Immature natural killer cell (primary cell): ENCODE results near the gene ST7L. TPM values are rescaled to one million over a fixed set of nuclear protein-coding genes. Genes with fewer than 3 reads are reported as not detected.
"Not testable (repeated sequence)": the region's sequence is repeated elsewhere in the genome, so short reads cannot be mapped to it uniquely, and the experiment has no call there.

Experiments
- DNase-seq, 3 donors: peaks; one replicate each; pipeline ENCODE4 v3.0.0; 2022; ENCODE audit warnings: mixed read lengths in 1 of 3
- H3K27ac Mint-ChIP-seq, 6 donors: one replicate each; pipeline ENCODE4 v1.8.0; 2020; ENCODE audit warnings: mixed read lengths in 6 of 6, mild to moderate bottlenecking in 5 of 6, inconsistent platforms in 4 of 6, moderate library complexity in 3 of 6
- H3K27me3 Mint-ChIP-seq, 3 donors: one replicate each; pipeline ENCODE4 v1.8.0; 2020 to 2021; ENCODE audit warnings: low read depth in 3 of 3, mild to moderate bottlenecking in 3 of 3, mixed read lengths in 3 of 3, moderate library complexity in 3 of 3, inconsistent platforms in 1 of 3
- H3K36me3 Mint-ChIP-seq, 3 donors: one replicate each; pipeline ENCODE4 v1.8.0; 2020; ENCODE audit warnings: mixed read lengths in 3 of 3, inconsistent platforms in 2 of 3, mild to moderate bottlenecking in 2 of 3
- H3K4me1 Mint-ChIP-seq, 2 donors: one replicate each; pipeline ENCODE4 v1.8.0; 2020; ENCODE audit warnings: inconsistent platforms in 2 of 2, mild to moderate bottlenecking in 2 of 2, mixed read lengths in 2 of 2, moderate library complexity in 1 of 2
- H3K4me3 Mint-ChIP-seq, 5 donors: one replicate each; pipeline ENCODE4 v1.8.0; 2020; ENCODE audit warnings: mild to moderate bottlenecking in 5 of 5, mixed read lengths in 5 of 5, inconsistent platforms in 3 of 5, moderate library complexity in 3 of 5
- H3K9me3 Mint-ChIP-seq, 6 donors: one replicate each; pipeline ENCODE4 v1.8.0; 2020; ENCODE audit warnings: mild to moderate bottlenecking in 6 of 6, mixed read lengths in 6 of 6, inconsistent platforms in 4 of 6, moderate library complexity in 3 of 6
- polyA plus RNA-seq, 3 donors: library from polyadenylated mRNA; unstranded; fragments of 300-500 nt; fragmentation: Illumina TruSeq; gene quantifications; one replicate each; pipeline ENCODE4 v1.2.3, GENCODE V29; 2021

Gene ST7L
- polyA plus RNA-seq: 10 to 100 TPM in 2 of 3 donors, 1 to 10 TPM in 1; 8.4 to 15.2 (median 11.4) TPM

- peaks cover 10 to 33% (median 21%) of the 10 kb centered on the region in 3 donors for H3K27me3 Mint-ChIP-seq
- H3K9me3 Mint-ChIP-seq: no peaks in the 10 kb centered on the region
- peak within 1 kb of the TSS; percentile 99 to 100 (median 100) for H3K4me3 Mint-ChIP-seq
- peak; percentile 66 to 76 (median 76) for DNase-seq
- H3K36me3 Mint-ChIP-seq: no peaks in the 10 kb centered on the region
- peak within 1 kb of the TSS; percentile 100 for H3K27ac Mint-ChIP-seq
- peaks cover 45 to 62% of the 10 kb centered on the region in 2 donors for H3K4me1 Mint-ChIP-seq
Measured at GRCh38 chr1:112618721-112619517, at the start of gene ST7L. Gene ST7L, minus strand, starts transcription at chr1:112619141. Its CDS starts 28 bp downstream, at chr1:112619113.

GRCh38 chr1:112666946-112667345 is 48.0 kb upstream of the ST7L start:
- Mint-ChIP-seq H3K27me3 (peaks cover 0 to 2% (median 0%) of the 10 kb centered on the region in 3 donors), H3K27ac (peak overlapping the region; percentile 37 to 95 (median 76)), H3K9me3 (no peaks in the 10 kb centered on the region), H3K36me3 (peaks cover 13 to 41% (median 36%) of the 10 kb centered on the region in 3 donors), H3K4me1 (peaks cover 16 to 22% of the 10 kb centered on the region in 2 donors), H3K4me3 (no peak overlapping the region)
- no peak for DNase-seq

- H3K27ac Mint-ChIP-seq: peak overlapping the region in 4 of 6 donors; percentile 8 to 36 (median 18)
- no peak overlapping the region for H3K4me3 Mint-ChIP-seq
- peaks cover 20 to 42% (median 35%) of the 10 kb centered on the region in 3 donors for H3K36me3 Mint-ChIP-seq
- peaks cover 17 to 22% of the 10 kb centered on the region in 2 donors for H3K4me1 Mint-ChIP-seq
- H3K9me3 Mint-ChIP-seq: no peaks in the 10 kb centered on the region
- DNase-seq: no peak
- peaks cover 0 to 2% (median 2%) of the 10 kb centered on the region in 3 donors for H3K27me3 Mint-ChIP-seq
Measured at GRCh38 chr1:112665857-112666256, 46.9 kb upstream of the ST7L start.

- Mint-ChIP-seq H3K27me3 (peaks cover 0 to 2% (median 0%) of the 10 kb centered on the region in 3 donors), H3K4me1 (peaks cover 7 to 51% of the 10 kb centered on the region in 2 donors), H3K36me3 (peaks cover 19 to 33% (median 20%) of the 10 kb centered on the region in 3 donors), H3K9me3 (no peaks in the 10 kb centered on the region), H3K27ac (peak overlapping the region; percentile 1 to 19 (median 2)), H3K4me3 (no peak overlapping the region)
- DNase-seq: no peak
Measured at GRCh38 chr1:112651205-112651604, 32.3 kb upstream of the ST7L start.

- Mint-ChIP-seq H3K9me3 (no peaks in the 10 kb centered on the region), H3K27ac (peak overlapping the region in 2 of 6 donors; percentile 35 to 65), H3K27me3 (peaks cover 0 to 3% (median 0%) of the 10 kb centered on the region in 3 donors), H3K4me3 (no peak overlapping the region), H3K4me1 (peaks cover 38 to 81% of the 10 kb centered on the region in 2 donors), H3K36me3 (peaks cover 10 to 35% (median 13%) of the 10 kb centered on the region in 3 donors)
- no peak for DNase-seq
Measured at GRCh38 chr1:112646225-112646624, 27.3 kb upstream of the ST7L start.

GRCh38 chr1:112643080-112643479 is 24.1 kb upstream of the ST7L start:
- Mint-ChIP-seq H3K9me3 (no peaks in the 10 kb centered on the region), H3K27me3 (peaks cover 0 to 3% (median 0%) of the 10 kb centered on the region in 3 donors), H3K4me3 (no peak overlapping the region), H3K36me3 (peaks cover 0 to 13% (median 4%) of the 10 kb centered on the region in 3 donors), H3K27ac (peak overlapping the region in 5 of 6 donors; percentile 3 to 55 (median 36)), H3K4me1 (peaks cover 38 to 65% of the 10 kb centered on the region in 2 donors)
- DNase-seq: no peak

- peaks cover 51 to 69% of the 10 kb centered on the region in 2 donors for H3K4me1 Mint-ChIP-seq
- H3K4me3 Mint-ChIP-seq, H3K27me3 Mint-ChIP-seq: not testable (repeated sequence)
Measured at GRCh38 chr1:112640437-112640836, 21.5 kb upstream of the ST7L start.

GRCh38 chr1:112638110-112638428 is 19.1 kb upstream of the ST7L start:
- DNase-seq: no peak
- H3K4me3 Mint-ChIP-seq: peak overlapping the region in 1 of 5 donors; percentile 27
- H3K36me3 Mint-ChIP-seq: no peaks in the 10 kb centered on the region
- H3K27me3 Mint-ChIP-seq: no peaks in the 10 kb centered on the region
- peak overlapping the region; percentile 34 to 82 (median 58) for H3K27ac Mint-ChIP-seq
- no peaks in the 10 kb centered on the region for H3K9me3 Mint-ChIP-seq
- peaks cover 56 to 73% of the 10 kb centered on the region in 2 donors for H3K4me1 Mint-ChIP-seq

More at GRCh38 chr1:112640437-112640836, 21.5 kb upstream of the ST7L start:
- H3K27ac Mint-ChIP-seq: peak overlapping the region in 2 of 6 donors; percentile 19 to 66
- not testable (repeated sequence) for H3K36me3 Mint-ChIP-seq, DNase-seq, H3K9me3 Mint-ChIP-seq

GRCh38 chr1:112637254-112638109 is 18.5 kb upstream of the ST7L start:
- Mint-ChIP-seq H3K27ac (peak overlapping the region; percentile 38 to 86 (median 82)), H3K27me3 (no peaks in the 10 kb centered on the region), H3K4me1 (peaks cover 61 to 73% of the 10 kb centered on the region in 2 donors), H3K4me3 (peak overlapping the region in 3 of 5 donors; percentile 22 to 29 (median 27)), H3K9me3 (no peaks in the 10 kb centered on the region), H3K36me3 (no peaks in the 10 kb centered on the region)
- no peak for DNase-seq

- H3K27ac Mint-ChIP-seq: peak overlapping the region; percentile 38 to 86 (median 80)
- no peak for DNase-seq
- no peaks in the 10 kb centered on the region for H3K27me3 Mint-ChIP-seq
- H3K4me1 Mint-ChIP-seq: peaks cover 61 to 73% of the 10 kb centered on the region in 2 donors
- H3K4me3 Mint-ChIP-seq: peak overlapping the region in 4 of 5 donors; percentile 22 to 48 (median 36)
- H3K9me3 Mint-ChIP-seq: no peaks in the 10 kb centered on the region
- H3K36me3 Mint-ChIP-seq: no peaks in the 10 kb centered on the region
Measured at GRCh38 chr1:112636597-112637253, 17.8 kb upstream of the ST7L start.

- Mint-ChIP-seq H3K4me3 (peak overlapping the region in 4 of 5 donors; percentile 21 to 78 (median 34)), H3K9me3 (no peaks in the 10 kb centered on the region), H3K27ac (peak overlapping the region; percentile 38 to 87 (median 76)), H3K36me3 (no peaks in the 10 kb centered on the region), H3K4me1 (peaks cover 65 to 79% of the 10 kb centered on the region in 2 donors), H3K27me3 (no peaks in the 10 kb centered on the region)
- DNase-seq: no peak
Measured at GRCh38 chr1:112636056-112636455, 17.1 kb upstream of the ST7L start.

GRCh38 chr1:112634367-112634766 is 15.4 kb upstream of the ST7L start:
- peaks cover 76 to 90% of the 10 kb centered on the region in 2 donors for H3K4me1 Mint-ChIP-seq
- no peaks in the 10 kb centered on the region for H3K27me3 Mint-ChIP-seq
- peak overlapping the region in 1 of 5 donors; percentile 44 for H3K4me3 Mint-ChIP-seq
- DNase-seq: no peak
- H3K9me3 Mint-ChIP-seq: no peaks in the 10 kb centered on the region
- no peaks in the 10 kb centered on the region for H3K36me3 Mint-ChIP-seq
- peak overlapping the region in 1 of 6 donors; percentile 48 for H3K27ac Mint-ChIP-seq

GRCh38 chr1:112633628-112634027 is 14.7 kb upstream of the ST7L start:
- H3K27me3 Mint-ChIP-seq: no peaks in the 10 kb centered on the region
- H3K4me1 Mint-ChIP-seq: peaks cover 80 to 92% of the 10 kb centered on the region in 2 donors
- no peaks in the 10 kb centered on the region for H3K9me3 Mint-ChIP-seq
- peak overlapping the region in 2 of 5 donors; percentile 2 to 44 for H3K4me3 Mint-ChIP-seq
- DNase-seq: no peak
- H3K36me3 Mint-ChIP-seq: no peaks in the 10 kb centered on the region
- H3K27ac Mint-ChIP-seq: peak overlapping the region in 4 of 6 donors; percentile 2 to 48 (median 8)
